ENCODE measurements around the gene KCTD16. TPM values are rescaled to one million over a fixed set of nuclear protein-coding genes. Genes with fewer than 3 reads are reported as not detected.

Gene KCTD16
- total and polyA plus RNA-seq, 11 donors = 0.02 to 0.32 (median 0.12) TPM; not detected in 3

GRCh38 chr5:144328980-144329379 is 158.3 kb downstream of the KCTD16 start:
- no peaks in the 10 kb centered on the region for H3K36me3 ChIP-seq
- no peaks in the 10 kb centered on the region for H3K4me1 ChIP-seq
- no peak for ATAC-seq
- no peak overlapping the region for H3K4me3 ChIP-seq
- H3K27ac ChIP-seq = no peak overlapping the region
- H3K27me3 ChIP-seq = no peaks in the 10 kb centered on the region
- TF ChIP-seq POLR2A (IDR thresholded peaks at IDR 0.05) = no peak
- TF ChIP-seq, protein P1, sequence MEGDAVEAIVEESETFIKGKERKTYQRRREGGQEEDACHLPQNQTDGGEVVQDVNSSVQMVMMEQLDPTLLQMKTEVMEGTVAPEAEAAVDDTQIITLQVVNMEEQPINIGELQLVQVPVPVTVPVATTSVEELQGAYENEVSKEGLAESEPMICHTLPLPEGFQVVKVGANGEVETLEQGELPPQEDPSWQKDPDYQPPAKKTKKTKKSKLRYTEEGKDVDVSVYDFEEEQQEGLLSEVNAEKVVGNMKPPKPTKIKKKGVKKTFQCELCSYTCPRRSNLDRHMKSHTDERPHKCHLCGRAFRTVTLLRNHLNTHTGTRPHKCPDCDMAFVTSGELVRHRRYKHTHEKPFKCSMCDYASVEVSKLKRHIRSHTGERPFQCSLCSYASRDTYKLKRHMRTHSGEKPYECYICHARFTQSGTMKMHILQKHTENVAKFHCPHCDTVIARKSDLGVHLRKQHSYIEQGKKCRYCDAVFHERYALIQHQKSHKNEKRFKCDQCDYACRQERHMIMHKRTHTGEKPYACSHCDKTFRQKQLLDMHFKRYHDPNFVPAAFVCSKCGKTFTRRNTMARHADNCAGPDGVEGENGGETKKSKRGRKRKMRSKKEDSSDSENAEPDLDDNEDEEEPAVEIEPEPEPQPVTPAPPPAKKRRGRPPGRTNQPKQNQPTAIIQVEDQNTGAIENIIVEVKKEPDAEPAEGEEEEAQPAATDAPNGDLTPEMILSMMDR (IDR thresholded peaks at IDR 0.05) = no peak
- H3K9me3 ChIP-seq = no peaks in the 10 kb centered on the region
- intact Hi-C loops (cut with DNase I) = no loop called here
- DNase-seq = no peak

DNA sequence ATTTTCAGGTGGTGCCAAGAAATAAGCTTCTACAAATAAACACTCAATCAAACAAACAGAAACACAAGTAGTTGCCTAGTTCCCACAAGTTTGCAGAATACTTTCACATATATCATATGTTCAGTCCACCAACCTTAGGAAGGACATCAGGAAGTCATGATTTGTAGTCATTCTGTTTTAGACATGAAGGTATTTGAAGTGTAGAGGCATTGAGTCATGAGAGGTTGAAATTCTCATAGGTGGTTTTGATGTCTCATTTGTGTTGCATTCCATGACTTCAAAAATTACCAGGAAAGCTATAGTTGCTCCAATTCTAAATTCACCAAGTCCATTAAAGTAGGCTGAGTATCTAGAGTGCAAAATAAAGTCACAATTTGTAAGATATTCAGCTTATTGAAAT is 159.0 kb downstream of the KCTD16 start:
- intact Hi-C loops (cut with DNase I) = no loop called here
- ATAC-seq = no peak
- TF ChIP-seq, protein P1 (IDR thresholded peaks at IDR 0.05) = no peak

DNA sequence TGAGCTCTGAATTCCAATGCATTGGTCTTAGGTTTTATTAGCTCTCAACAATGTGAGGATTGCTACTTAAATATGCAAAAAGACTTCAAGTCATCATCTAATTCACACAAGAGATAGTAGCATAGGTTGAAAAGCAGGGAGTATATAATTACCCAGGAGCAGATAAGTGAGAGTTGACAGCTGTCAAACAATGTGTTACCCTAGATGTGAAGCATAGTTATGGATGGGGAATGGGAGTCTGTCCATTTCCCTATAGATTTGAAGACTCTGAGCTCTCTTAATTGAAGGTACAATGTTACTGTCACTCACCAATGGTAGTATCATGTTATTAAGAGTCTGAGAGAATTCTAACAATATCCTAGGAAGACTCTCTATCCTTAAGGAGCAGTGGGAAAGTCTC is 160.7 kb downstream of the KCTD16 start:
- no peak for TF ChIP-seq POLR2A (IDR thresholded peaks at IDR 0.05)
- TF ChIP-seq, protein P1 (IDR thresholded peaks at IDR 0.05) = no peak
- DNase-seq (no peak), ATAC-seq (no peak)
- H3K4me3 ChIP-seq = no peak overlapping the region
- H3K36me3 ChIP-seq = no peaks in the 10 kb centered on the region
- H3K27ac ChIP-seq = no peak overlapping the region
- intact Hi-C loops (cut with DNase I) = no loop called here
- no peaks in the 10 kb centered on the region for H3K27me3 ChIP-seq
- no peaks in the 10 kb centered on the region for H3K4me1 ChIP-seq
- H3K9me3 ChIP-seq = no peaks in the 10 kb centered on the region

More for the DNA sequence above, 159.0 kb downstream of the KCTD16 start:
- H3K4me3 ChIP-seq = no peak overlapping the region
- no peaks in the 10 kb centered on the region for H3K36me3 ChIP-seq
- no peak overlapping the region for H3K27ac ChIP-seq
- H3K4me1 ChIP-seq = no peaks in the 10 kb centered on the region
- H3K27me3 ChIP-seq = no peaks in the 10 kb centered on the region
- no peak for DNase-seq
- H3K9me3 ChIP-seq = no peaks in the 10 kb centered on the region

DNA sequence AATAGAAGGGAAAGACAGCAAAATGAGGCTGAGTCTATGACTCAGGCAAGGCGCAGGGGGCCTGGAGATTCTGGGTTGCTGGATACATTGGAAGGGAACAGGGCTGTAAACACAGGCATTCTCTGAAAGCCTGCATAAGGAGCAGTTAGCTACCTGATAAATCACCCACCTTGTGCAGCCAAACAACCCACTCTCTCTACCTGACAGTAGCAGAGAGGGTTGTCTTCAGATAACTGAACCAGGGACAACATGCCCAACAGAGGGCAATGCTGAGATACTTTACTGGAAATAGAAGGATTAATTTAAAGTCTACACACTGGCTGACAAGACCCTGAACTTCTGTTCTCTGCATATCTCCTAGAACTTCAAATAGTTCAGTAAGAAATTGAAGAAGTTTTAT is 161.6 kb downstream of the KCTD16 start:
- Histone ChIP-seq H3K36me3 (no peaks in the 10 kb centered on the region), H3K4me1 (no peaks in the 10 kb centered on the region), H3K27me3 (no peaks in the 10 kb centered on the region), H3K4me3 (no peak overlapping the region), H3K27ac (no peak overlapping the region), H3K9me3 (no peaks in the 10 kb centered on the region)
- DNase-seq (no peak), ATAC-seq (no peak)
- no peak for TF ChIP-seq POLR2A (IDR thresholded peaks at IDR 0.05)
- TF ChIP-seq, protein P1 (IDR thresholded peaks at IDR 0.05) = no peak
- intact Hi-C loops (cut with DNase I) = no loop called here
- 86 to 100% (median 95%) methylated on average over 1 of the region's 1 CpG for WGBS, 4 donors

Data from heart left ventricle (tissue), 16 donors.